ENCODE results near the gene LACTBL1. TPM values are rescaled to one million over a fixed set of nuclear protein-coding genes. Genes with fewer than 3 reads are reported as not detected.
"Not testable (repeated sequence)": the region's sequence is repeated elsewhere in the genome, so short reads cannot be mapped to it uniquely, and the experiment has no call there.

Gene LACTBL1
- total RNA-seq, 1 experiment from 2014 or later = not detected

DNA sequence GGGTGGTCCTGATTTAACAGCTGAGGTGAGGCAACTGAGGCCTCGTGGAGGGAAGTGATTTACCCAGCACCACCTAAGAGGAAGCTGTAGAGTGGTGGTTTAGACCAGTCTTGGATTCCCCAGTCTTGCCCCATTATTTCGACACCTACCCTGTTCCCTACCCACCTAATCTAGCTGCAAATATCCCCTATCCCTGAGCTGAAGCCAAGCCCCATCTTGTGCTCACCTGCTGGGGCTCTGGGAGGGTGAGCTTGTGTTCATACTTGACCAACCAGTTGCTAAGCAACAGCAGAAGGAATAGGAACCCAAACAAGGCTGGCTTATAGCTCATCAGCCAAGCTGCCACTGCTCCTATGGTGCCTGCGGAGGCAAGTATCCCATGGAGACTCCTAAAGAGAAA, 41.0 kb upstream of the LACTBL1 start:
- H3K27me3 Mint-ChIP-seq (ENCODE audit: insufficient read depth, unreplicated experiment) = no peaks in the 10 kb centered on the region
- no peak overlapping the region for H3K27ac Mint-ChIP-seq (ENCODE audit: low read depth, unreplicated experiment)
- intact Hi-C loops (cut with micrococcal nuclease) = no loop called here
- BruUV-seq (replicated peaks) = no TSS peak
- H3K4me3 Mint-ChIP-seq (ENCODE audit: unreplicated experiment) = no peak overlapping the region
- TF ChIP-seq, protein P1, sequence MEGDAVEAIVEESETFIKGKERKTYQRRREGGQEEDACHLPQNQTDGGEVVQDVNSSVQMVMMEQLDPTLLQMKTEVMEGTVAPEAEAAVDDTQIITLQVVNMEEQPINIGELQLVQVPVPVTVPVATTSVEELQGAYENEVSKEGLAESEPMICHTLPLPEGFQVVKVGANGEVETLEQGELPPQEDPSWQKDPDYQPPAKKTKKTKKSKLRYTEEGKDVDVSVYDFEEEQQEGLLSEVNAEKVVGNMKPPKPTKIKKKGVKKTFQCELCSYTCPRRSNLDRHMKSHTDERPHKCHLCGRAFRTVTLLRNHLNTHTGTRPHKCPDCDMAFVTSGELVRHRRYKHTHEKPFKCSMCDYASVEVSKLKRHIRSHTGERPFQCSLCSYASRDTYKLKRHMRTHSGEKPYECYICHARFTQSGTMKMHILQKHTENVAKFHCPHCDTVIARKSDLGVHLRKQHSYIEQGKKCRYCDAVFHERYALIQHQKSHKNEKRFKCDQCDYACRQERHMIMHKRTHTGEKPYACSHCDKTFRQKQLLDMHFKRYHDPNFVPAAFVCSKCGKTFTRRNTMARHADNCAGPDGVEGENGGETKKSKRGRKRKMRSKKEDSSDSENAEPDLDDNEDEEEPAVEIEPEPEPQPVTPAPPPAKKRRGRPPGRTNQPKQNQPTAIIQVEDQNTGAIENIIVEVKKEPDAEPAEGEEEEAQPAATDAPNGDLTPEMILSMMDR (IDR thresholded peaks at IDR 0.05; ENCODE audit: unreplicated experiment) = no peak
- POLR2A ChIA-PET = interaction anchor here (1.5 kb wide), 1 partner anchor 10 kb away, joined by 3 read pairs; no protein-coding TSS in a partner anchor
- H3K4me1 Mint-ChIP-seq (ENCODE audit: insufficient read depth, unreplicated experiment) = peaks cover 25% of the 10 kb centered on the region
- H3K36me3 Mint-ChIP-seq (ENCODE audit: insufficient read depth, unreplicated experiment) = no peaks in the 10 kb centered on the region
- peak; percentile 25 for DNase-seq (ENCODE audit: unreplicated experiment)
- CTCF ChIA-PET = no interaction called here
- no peaks in the 10 kb centered on the region for H3K9me3 Mint-ChIP-seq (ENCODE audit: unreplicated experiment)

DNA sequence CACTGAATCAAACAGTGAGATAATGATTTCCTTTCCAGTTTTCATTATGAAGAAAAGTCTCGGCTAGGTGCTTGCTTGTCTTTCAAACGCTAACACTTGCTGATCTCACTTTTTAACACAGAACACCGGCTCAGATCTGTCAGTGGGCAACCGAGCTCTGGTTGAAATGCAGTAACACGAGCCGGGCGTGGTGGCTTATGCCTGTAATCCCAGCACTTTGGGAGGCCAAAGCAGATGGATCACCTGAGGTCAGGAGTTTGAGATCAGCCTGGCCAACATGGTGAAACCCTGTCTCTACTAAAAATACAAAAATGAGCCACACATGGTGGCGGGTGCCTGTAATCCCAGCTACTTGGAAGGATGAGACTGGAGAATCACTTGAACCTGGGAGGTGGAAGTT, 37.4 kb upstream of the LACTBL1 start:
- H3K27ac Mint-ChIP-seq (ENCODE audit: low read depth, unreplicated experiment) = peak overlapping the region; percentile 99

DNA sequence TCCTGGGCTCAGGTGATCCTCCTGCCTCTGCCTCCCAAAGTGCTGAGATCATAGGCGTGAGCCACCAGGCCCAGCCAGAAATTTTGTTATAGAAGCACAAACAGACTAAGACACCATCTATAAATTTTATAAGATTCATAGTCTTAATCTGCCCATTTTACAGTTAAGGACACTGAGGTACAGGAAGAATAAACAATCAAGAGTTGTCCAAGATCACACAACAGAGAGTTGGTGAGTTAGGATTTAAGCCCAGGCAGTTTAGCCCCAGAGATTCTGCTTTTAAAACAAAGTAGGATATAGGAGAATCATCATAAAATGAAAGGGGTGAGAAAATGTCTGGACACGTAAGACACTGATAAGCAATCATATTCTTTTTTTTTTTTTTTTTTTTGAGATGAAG, 36.2 kb upstream of the LACTBL1 start:
- Mint-ChIP-seq H3K27me3 (ENCODE audit: insufficient read depth, unreplicated experiment) (no peaks in the 10 kb centered on the region), H3K4me3 (ENCODE audit: unreplicated experiment) (no peak overlapping the region), H3K9me3 (ENCODE audit: unreplicated experiment) (no peaks in the 10 kb centered on the region), H3K36me3 (ENCODE audit: insufficient read depth, unreplicated experiment) (no peaks in the 10 kb centered on the region), H3K27ac (ENCODE audit: low read depth, unreplicated experiment) (no peak overlapping the region), H3K4me1 (ENCODE audit: insufficient read depth, unreplicated experiment) (peaks cover 18% of the 10 kb centered on the region)
- ChIA-PET CTCF (interaction anchor here (1.2 kb wide), 1 partner anchor 90 kb away, joined by 5 read pairs; no protein-coding TSS in a partner anchor), POLR2A (interaction anchor here (2.8 kb wide), 1 partner anchor 11 kb away, joined by 48 read pairs; the partner anchor contains the start of gene KDM1A)
- no TSS peak for BruUV-seq (replicated peaks)
- TF ChIP-seq, protein P1 (IDR thresholded peaks at IDR 0.05; ENCODE audit: unreplicated experiment) = no peak
- intact Hi-C loops (cut with micrococcal nuclease) = no loop called here
- DNase-seq (ENCODE audit: unreplicated experiment) = no peak

More for the DNA sequence above, 37.4 kb upstream of the LACTBL1 start:
- CTCF ChIA-PET = interaction anchor here (0.6 to 0.7 kb wide), 3 partner anchors 27 to 540 kb away, joined by 3 to 4 read pairs (median 3); no protein-coding TSS in a partner anchor
- POLR2A ChIA-PET = interaction anchor here (0.6 to 2.8 kb wide), 3 partner anchors 10 to 22 kb away, joined by 3 to 48 read pairs (median 4); partner anchors contain the start of gene KDM1A
- DNase-seq (ENCODE audit: unreplicated experiment); H3K4me3 Mint-ChIP-seq (ENCODE audit: unreplicated experiment); H3K9me3 Mint-ChIP-seq (ENCODE audit: unreplicated experiment); BruUV-seq (replicated peaks); H3K27me3 Mint-ChIP-seq (ENCODE audit: insufficient read depth, unreplicated experiment); intact Hi-C loops (cut with micrococcal nuclease); H3K36me3 Mint-ChIP-seq (ENCODE audit: insufficient read depth, unreplicated experiment): not testable (repeated sequence)
- H3K4me1 Mint-ChIP-seq (ENCODE audit: insufficient read depth, unreplicated experiment) = peaks cover 17% of the 10 kb centered on the region

DNA sequence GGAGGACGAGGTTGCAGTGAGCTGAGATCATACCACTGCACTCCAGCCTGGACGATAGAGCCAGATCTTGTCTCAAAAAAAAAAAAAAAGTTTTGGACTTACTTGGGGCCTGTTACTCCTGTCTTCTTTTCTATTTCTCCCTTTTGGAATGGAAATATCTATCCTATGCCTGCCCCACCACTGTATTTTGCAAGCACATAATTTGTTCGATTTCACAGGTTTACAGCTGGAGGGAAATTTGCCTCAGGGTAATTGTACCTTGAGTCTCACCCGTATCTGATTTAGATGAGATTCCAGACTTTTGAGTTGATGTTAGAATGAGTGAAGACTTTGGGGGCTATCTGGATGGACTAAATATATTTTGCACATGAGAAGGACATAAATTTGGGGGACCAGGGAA, 34.4 kb upstream of the LACTBL1 start:
- BruUV-seq (replicated peaks) = no TSS peak
- TF ChIP-seq, protein P1 (IDR thresholded peaks at IDR 0.05; ENCODE audit: unreplicated experiment) = no peak
- no peak overlapping the region for H3K4me3 Mint-ChIP-seq (ENCODE audit: unreplicated experiment)
- ChIA-PET POLR2A (interaction anchor here (0.6 to 1.6 kb wide), 4 partner anchors 12 to 37 kb away, joined by 3 to 7 read pairs (median 3); partner anchors contain the start of gene KDM1A), CTCF (interaction anchor here (0.6 kb wide), 2 partner anchors 62 to 989 kb away, joined by 3 to 4 read pairs; no protein-coding TSS in a partner anchor)
- intact Hi-C loops (cut with micrococcal nuclease) = no loop called here
- H3K9me3 Mint-ChIP-seq (ENCODE audit: unreplicated experiment) = no peaks in the 10 kb centered on the region
- DNase-seq (ENCODE audit: unreplicated experiment) = no peak
- peaks cover 24% of the 10 kb centered on the region for H3K4me1 Mint-ChIP-seq (ENCODE audit: insufficient read depth, unreplicated experiment)
- H3K27me3 Mint-ChIP-seq (ENCODE audit: insufficient read depth, unreplicated experiment) = no peaks in the 10 kb centered on the region
- no peak overlapping the region for H3K27ac Mint-ChIP-seq (ENCODE audit: low read depth, unreplicated experiment)
- no peaks in the 10 kb centered on the region for H3K36me3 Mint-ChIP-seq (ENCODE audit: insufficient read depth, unreplicated experiment)

DNA sequence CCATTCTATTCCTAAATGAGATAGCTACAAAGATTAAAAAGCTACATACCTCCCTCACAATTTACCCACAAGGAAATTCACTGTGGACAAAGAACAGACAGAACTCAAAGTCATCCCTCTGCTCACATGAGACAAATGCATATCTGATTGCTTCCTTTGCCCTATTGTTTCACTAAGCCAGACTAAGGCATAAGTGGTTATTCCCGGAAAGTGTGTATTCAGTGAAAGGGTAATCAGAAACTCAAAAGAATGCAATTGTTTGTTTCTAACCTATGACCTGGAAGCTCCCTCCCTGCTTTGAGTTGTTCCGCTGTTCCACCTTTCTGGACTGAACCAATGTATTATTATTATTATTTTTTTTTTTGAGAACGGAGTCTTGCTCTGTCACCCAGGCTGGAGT, 32.1 kb upstream of the LACTBL1 start:
- H3K9me3 Mint-ChIP-seq (ENCODE audit: unreplicated experiment); H3K27ac Mint-ChIP-seq (ENCODE audit: low read depth, unreplicated experiment); H3K36me3 Mint-ChIP-seq (ENCODE audit: insufficient read depth, unreplicated experiment); BruUV-seq (replicated peaks); intact Hi-C loops (cut with micrococcal nuclease); H3K4me3 Mint-ChIP-seq (ENCODE audit: unreplicated experiment); H3K27me3 Mint-ChIP-seq (ENCODE audit: insufficient read depth, unreplicated experiment); DNase-seq (ENCODE audit: unreplicated experiment): not testable (repeated sequence)
- peaks cover 11% of the 10 kb centered on the region for H3K4me1 Mint-ChIP-seq (ENCODE audit: insufficient read depth, unreplicated experiment)
- CTCF ChIA-PET = interaction anchor here (0.6 kb wide), 1 partner anchor 181 kb away, joined by 3 read pairs; no protein-coding TSS in a partner anchor
- POLR2A ChIA-PET = interaction anchor here (0.9 kb wide), 1 partner anchor 16 kb away, joined by 3 read pairs; no protein-coding TSS in a partner anchor
